Stimulated activated naive CD8-positive, alpha-beta T cell treated with anti-CD3 and anti-CD28 coated beads, Interleukin-15, Interleukin-2, amounts not matched to agents 100 ng/mL and 50 ng/mL, for 24 hours (primary cell): ENCODE results near the gene LAMC1.

ENCODE experiments used
- H3K27ac Mint-ChIP-seq: one replicate; pipeline ENCODE4 v1.8.0; 2021; ENCODE audit warnings: mild to moderate bottlenecking, mixed read lengths
- H3K27me3 Mint-ChIP-seq: one replicate; pipeline ENCODE4 v1.8.0; 2021; ENCODE audit warnings: mixed read lengths
- H3K36me3 Mint-ChIP-seq: one replicate; pipeline ENCODE4 v1.8.0; 2021; ENCODE audit warnings: low read depth, mixed read lengths
- H3K4me1 Mint-ChIP-seq: one replicate; pipeline ENCODE4 v1.8.0; 2021; ENCODE audit warnings: low read depth, mixed read lengths
- H3K4me3 Mint-ChIP-seq: one replicate; pipeline ENCODE4 v1.8.0; 2021; ENCODE audit warnings: mild to moderate bottlenecking, mixed read lengths
- H3K9me3 Mint-ChIP-seq: one replicate; pipeline ENCODE4 v1.8.0; 2021; ENCODE audit warnings: mixed read lengths

LAMC1 gene

DNA sequence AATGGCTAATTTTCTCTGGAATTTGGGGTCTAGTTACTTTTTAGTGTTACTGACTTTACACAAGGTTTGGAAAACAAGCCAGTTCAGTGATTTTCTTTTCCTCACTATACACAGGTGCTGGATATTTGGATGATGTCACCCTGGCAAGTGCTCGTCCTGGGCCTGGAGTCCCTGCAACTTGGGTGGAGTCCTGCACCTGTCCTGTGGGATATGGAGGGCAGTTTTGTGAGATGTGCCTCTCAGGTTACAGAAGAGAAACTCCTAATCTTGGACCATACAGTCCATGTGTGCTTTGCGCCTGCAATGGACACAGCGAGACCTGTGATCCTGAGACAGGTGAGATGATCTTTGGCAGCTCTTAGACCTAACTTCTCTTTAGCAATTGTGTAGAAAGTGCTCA, 98.4 kb downstream of the LAMC1 start:
- H3K9me3 Mint-ChIP-seq: no peaks in the 10 kb centered on the region
- no peak overlapping the region for H3K4me3 Mint-ChIP-seq
- no peaks in the 10 kb centered on the region for H3K4me1 Mint-ChIP-seq
- H3K27ac Mint-ChIP-seq: no peak overlapping the region
- H3K36me3 Mint-ChIP-seq: no peaks in the 10 kb centered on the region
- H3K27me3 Mint-ChIP-seq: no peaks in the 10 kb centered on the region

DNA sequence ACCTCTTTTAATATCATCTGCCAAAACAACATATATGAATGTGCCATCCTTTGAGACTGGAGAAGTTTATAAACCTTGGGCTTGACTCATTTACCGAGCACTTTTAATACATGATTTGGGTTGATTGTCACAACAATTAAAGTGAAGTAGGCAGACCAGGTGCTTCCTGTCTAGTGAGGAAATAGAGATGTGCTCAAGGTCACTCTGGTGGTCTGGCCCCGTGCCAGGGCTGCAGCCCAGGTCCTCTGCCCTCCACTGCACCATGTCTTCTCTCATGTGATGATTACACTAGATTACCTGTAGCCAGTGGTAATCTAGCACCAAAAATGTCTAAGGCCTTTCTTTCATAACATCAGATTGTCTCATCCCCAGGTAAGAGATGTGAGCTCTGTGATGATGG, 101.0 kb downstream of the LAMC1 start:
- Mint-ChIP-seq H3K27me3 (no peaks in the 10 kb centered on the region), H3K9me3 (no peaks in the 10 kb centered on the region), H3K27ac (no peak overlapping the region), H3K36me3 (no peaks in the 10 kb centered on the region), H3K4me1 (no peaks in the 10 kb centered on the region), H3K4me3 (no peak overlapping the region)

DNA sequence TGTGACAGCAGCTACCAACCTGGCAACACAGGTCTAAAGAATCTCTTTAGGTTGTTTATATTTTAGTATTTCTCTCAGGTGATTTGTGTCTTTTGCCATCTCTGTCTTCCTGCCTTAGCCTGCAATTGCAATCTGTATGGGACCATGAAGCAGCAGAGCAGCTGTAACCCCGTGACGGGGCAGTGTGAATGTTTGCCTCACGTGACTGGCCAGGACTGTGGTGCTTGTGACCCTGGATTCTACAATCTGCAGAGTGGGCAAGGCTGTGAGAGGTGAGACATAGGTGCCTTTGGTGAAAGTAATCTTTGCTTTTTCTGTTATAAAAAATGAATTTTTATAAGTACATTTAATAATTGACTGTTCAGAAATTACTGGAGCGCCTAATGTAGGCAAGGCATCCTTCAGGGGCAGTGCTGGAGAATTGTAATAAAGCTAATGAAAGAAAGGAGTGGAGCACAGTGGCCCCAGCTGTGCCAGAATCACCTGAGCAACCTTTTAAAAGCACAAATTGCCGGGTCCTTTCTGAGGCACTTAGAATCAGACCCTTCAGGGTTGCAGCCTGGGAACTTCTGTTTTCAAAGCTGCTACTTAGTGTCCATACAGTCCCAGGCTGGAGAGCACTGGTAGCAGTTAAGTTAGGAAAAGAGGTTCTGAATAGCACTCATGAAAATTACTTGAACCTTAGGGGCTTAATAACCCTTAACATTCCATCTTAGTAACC, 102.2 kb downstream of the LAMC1 start:
- no peaks in the 10 kb centered on the region for H3K9me3 Mint-ChIP-seq
- no peaks in the 10 kb centered on the region for H3K36me3 Mint-ChIP-seq
- no peaks in the 10 kb centered on the region for H3K4me1 Mint-ChIP-seq
- H3K4me3 Mint-ChIP-seq: no peak overlapping the region
- no peaks in the 10 kb centered on the region for H3K27me3 Mint-ChIP-seq
- H3K27ac Mint-ChIP-seq: no peak overlapping the region

DNA sequence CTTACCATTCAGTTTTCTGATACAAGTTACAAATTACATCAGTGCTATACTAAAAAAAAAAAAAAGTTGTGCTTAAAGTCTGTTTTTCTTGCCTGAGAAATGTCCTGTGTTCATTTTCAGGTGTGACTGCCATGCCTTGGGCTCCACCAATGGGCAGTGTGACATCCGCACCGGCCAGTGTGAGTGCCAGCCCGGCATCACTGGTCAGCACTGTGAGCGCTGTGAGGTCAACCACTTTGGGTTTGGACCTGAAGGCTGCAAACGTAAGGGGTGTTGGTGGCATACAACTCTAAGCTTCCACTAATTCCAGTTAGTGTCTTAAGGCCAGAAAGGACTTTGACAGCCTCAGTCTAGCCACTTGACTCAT, 102.8 kb downstream of the LAMC1 start:
- no peaks in the 10 kb centered on the region for H3K9me3 Mint-ChIP-seq
- H3K27me3 Mint-ChIP-seq: no peaks in the 10 kb centered on the region
- H3K27ac Mint-ChIP-seq: no peak overlapping the region
- no peaks in the 10 kb centered on the region for H3K36me3 Mint-ChIP-seq
- no peak overlapping the region for H3K4me3 Mint-ChIP-seq
- no peaks in the 10 kb centered on the region for H3K4me1 Mint-ChIP-seq

DNA sequence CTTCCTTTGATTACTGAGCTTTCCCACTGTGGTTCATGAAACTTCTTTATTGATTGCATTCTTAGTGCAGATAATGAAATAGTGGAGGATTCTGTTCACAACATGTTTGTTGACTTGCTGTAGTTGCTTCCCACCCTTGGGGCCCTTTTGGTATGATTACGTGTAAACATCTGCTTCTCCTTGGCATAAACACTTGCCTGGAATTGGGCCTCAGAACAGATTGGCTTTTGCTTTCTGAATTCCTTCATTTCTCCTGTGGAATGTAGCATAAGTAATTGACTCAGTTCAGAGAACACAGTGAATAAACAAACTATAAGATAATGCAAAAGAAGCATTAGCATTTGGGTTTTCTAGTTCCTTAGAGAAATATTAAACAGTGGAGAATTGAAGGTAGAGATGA, 103.3 kb downstream of the LAMC1 start:
- no peaks in the 10 kb centered on the region for H3K27me3 Mint-ChIP-seq
- no peaks in the 10 kb centered on the region for H3K4me1 Mint-ChIP-seq
- H3K9me3 Mint-ChIP-seq: no peaks in the 10 kb centered on the region
- no peaks in the 10 kb centered on the region for H3K36me3 Mint-ChIP-seq
- no peak overlapping the region for H3K27ac Mint-ChIP-seq
- no peak overlapping the region for H3K4me3 Mint-ChIP-seq

DNA sequence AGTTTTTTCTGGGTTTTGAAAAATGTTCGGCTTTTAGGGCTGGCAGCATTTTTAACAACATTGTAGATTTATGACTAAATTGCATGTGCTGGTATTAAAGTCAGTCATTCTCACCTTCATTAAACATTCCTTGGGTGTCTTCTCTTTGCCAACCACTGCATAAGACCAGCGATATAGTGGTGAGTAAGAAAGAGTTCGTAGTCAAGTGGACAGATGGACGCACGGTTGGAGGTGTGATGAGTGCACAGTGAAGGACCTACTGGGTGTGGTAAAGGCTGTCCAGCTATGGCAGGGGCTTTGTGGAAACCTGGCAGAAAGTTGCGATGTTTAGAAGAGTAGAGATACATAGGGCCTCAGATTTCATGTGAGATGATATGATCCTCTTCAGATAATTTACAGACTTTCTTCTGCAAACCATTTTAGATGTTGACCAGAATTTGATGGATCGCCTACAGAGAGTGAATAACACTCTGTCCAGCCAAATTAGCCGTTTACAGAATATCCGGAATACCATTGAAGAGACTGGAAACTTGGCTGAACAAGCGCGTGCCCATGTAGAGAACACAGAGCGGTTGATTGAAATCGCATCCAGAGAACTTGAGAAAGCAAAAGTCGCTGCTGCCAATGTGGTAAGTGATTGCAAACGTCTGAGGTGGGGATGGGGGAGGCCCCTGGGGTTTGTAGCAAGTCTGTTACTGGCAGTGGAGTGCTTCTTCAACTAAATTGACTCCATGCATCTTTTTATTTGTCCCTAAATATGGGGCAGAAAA, 106.9 kb downstream of the LAMC1 start:
- H3K4me1 Mint-ChIP-seq: no peaks in the 10 kb centered on the region
- no peak overlapping the region for H3K27ac Mint-ChIP-seq
- no peak overlapping the region for H3K4me3 Mint-ChIP-seq
- no peaks in the 10 kb centered on the region for H3K36me3 Mint-ChIP-seq
- H3K9me3 Mint-ChIP-seq: no peaks in the 10 kb centered on the region
- H3K27me3 Mint-ChIP-seq: no peaks in the 10 kb centered on the region

DNA sequence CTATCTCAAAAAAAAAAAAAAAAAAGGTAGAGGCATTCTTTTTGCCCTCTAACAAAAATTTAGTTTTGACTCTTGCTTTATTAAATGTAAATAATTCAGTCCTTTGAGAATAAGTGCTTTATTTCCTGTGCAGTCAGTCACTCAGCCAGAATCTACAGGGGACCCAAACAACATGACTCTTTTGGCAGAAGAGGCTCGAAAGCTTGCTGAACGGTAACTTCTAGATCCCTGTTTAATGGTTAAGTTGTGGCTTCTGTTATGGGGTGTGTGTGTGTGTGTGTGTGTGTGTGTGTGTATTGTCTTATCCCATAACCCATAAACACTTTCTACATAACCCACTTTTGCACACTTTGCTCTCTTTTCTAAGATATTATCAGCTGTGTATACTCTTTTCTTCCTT, 107.9 kb downstream of the LAMC1 start:
- H3K9me3 Mint-ChIP-seq: no peaks in the 10 kb centered on the region
- no peak overlapping the region for H3K27ac Mint-ChIP-seq
- H3K36me3 Mint-ChIP-seq: no peaks in the 10 kb centered on the region
- H3K4me3 Mint-ChIP-seq: no peak overlapping the region
- H3K27me3 Mint-ChIP-seq: no peaks in the 10 kb centered on the region
- no peaks in the 10 kb centered on the region for H3K4me1 Mint-ChIP-seq

DNA sequence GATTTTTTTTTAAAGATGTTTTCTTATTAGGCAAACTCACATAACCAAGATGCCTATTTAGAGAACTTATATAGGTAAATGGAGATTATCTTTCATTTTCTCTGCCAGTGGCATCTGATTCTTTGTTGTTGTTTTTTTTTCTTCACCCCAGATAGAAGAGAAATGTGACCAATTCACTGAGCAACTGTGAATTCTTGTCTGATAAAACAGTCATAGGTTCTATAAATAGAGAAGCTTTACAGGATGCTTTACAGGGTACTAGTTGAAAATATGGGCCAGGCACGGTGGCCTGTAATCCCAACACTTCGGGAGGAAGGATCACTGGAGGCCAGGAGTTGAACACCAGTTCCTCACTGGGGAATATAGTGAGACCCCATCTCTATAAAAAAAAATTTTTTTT, 112.1 kb downstream of the LAMC1 start:
- H3K27me3 Mint-ChIP-seq: no peaks in the 10 kb centered on the region
- no peaks in the 10 kb centered on the region for H3K9me3 Mint-ChIP-seq
- no peaks in the 10 kb centered on the region for H3K36me3 Mint-ChIP-seq
- no peak overlapping the region for H3K4me3 Mint-ChIP-seq
- H3K27ac Mint-ChIP-seq: no peak overlapping the region
- no peaks in the 10 kb centered on the region for H3K4me1 Mint-ChIP-seq

DNA sequence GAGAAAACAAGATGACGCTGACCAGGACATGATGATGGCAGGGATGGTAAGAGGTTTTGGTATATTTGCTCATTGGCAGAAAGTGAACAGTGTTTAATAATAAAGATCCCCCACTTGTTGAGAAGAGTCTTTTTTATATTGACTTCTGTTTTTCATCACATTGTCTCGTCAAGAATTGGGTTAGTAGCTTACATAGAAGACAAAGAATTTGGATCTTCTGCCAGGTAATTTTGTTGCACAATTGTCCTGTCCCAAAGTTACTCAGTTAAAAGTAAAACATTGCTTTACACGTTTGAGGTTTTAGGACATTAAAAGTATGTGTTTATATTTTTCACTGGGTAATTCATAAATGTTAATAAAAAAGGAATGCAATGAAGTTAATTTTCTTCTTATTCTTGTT, 114.6 kb downstream of the LAMC1 start:
- no peaks in the 10 kb centered on the region for H3K9me3 Mint-ChIP-seq
- H3K27me3 Mint-ChIP-seq: no peaks in the 10 kb centered on the region
- H3K4me1 Mint-ChIP-seq: no peaks in the 10 kb centered on the region
- H3K4me3 Mint-ChIP-seq: no peak overlapping the region
- no peaks in the 10 kb centered on the region for H3K36me3 Mint-ChIP-seq
- H3K27ac Mint-ChIP-seq: no peak overlapping the region

DNA sequence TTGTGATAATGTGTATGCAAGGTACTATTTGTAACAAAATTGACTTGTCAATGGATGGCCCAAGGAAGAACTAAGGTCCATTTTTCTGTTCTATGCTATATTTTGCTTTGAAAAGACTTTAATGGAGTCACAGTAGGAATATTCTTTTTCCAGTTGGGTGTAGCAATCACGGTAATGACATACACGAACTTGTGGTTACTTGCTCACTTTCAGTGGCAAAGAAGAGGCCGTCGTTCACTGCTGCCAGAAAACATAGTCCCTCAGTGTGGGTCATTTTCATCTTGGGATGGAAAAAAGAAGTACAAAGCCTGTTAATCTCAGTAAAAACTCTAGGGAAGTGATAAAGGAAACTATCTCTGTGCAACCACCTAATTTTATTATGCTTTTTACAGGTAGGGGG, 115.1 kb downstream of the LAMC1 start:
- no peaks in the 10 kb centered on the region for H3K36me3 Mint-ChIP-seq
- no peaks in the 10 kb centered on the region for H3K4me1 Mint-ChIP-seq
- no peaks in the 10 kb centered on the region for H3K9me3 Mint-ChIP-seq
- H3K4me3 Mint-ChIP-seq: no peak overlapping the region
- H3K27me3 Mint-ChIP-seq: no peaks in the 10 kb centered on the region
- no peak overlapping the region for H3K27ac Mint-ChIP-seq

DNA sequence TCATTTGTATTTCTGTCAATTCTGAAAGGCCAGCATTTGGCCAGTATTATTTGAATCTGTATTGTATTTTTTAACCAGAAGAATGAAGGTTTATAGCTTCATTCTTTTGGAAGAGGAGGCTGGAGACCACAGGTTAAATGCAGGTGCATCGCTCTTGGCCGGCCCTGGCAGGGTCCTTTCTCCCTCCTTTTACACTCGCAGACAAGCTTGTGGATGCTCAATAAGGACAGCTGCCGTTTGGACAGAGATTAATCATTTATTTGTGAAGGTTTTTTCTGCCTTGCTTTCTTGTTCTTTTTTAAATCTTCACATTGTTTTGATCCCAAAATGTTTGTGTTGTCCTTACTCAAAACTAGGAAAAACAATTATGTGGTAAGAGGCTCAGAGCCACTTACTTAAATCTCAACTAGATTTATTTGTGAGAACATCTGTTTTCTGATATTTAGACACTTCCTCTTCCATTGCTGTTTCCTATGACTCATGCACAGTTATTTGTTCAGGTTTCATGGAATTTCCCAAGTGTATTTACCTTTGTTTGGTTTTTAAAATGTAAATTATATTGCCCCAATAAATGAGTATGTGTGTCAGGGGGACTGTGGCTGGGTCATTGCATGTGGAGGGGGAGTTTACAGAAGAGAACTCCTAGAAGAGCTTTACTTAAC, 116.2 kb downstream of the LAMC1 start:
- H3K27me3 Mint-ChIP-seq: peaks cover under 1% of the 10 kb centered on the region
- no peaks in the 10 kb centered on the region for H3K9me3 Mint-ChIP-seq
- H3K27ac Mint-ChIP-seq: no peak overlapping the region
- H3K4me3 Mint-ChIP-seq: no peak overlapping the region
- H3K36me3 Mint-ChIP-seq: no peaks in the 10 kb centered on the region
- no peaks in the 10 kb centered on the region for H3K4me1 Mint-ChIP-seq

DNA sequence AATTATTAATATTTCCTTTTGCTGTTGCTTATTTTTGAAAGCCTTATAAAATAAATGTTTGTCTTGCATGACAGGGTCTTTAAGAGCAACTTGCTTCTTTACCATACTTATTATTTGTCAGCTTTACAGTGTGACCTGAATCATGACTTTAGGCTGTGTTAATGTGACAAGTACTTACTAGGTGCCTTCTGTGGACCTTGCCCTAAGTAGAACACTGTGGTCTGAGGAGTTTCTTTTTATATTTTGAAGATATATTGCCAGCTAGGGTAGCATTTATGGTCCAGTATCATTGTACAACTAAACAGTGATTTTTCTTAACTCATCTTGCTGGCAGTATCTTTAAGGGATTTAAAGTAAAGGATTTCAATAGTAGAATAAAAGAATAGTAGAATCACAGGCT, 117.4 kb downstream of the LAMC1 start:
- Mint-ChIP-seq H3K27me3 (peaks cover 4% of the 10 kb centered on the region), H3K4me1 (no peaks in the 10 kb centered on the region), H3K4me3 (no peak overlapping the region), H3K27ac (no peak overlapping the region), H3K36me3 (no peaks in the 10 kb centered on the region), H3K9me3 (no peaks in the 10 kb centered on the region)

DNA sequence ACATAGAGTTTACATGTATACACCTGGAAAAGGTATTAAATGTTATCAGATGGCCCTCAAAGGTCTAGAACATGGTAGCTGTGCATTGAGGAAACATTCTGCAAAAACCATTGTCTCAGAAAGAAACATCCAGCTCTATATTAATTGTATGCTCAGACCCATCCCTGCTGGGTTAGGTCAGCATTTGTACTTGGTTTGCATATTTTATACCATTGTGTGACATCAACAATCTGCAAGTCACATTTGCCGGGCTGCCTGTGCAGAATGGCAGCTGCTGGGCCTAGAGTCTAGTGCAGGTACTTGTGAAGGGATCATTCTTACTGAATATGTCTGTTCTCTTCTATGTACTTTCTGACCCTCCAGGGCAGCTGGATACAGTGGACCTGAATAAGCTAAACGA, 119.0 kb downstream of the LAMC1 start:
- peaks cover 4% of the 10 kb centered on the region for H3K27me3 Mint-ChIP-seq
- H3K36me3 Mint-ChIP-seq: no peaks in the 10 kb centered on the region
- H3K4me3 Mint-ChIP-seq: no peak overlapping the region
- no peak overlapping the region for H3K27ac Mint-ChIP-seq
- H3K9me3 Mint-ChIP-seq: no peaks in the 10 kb centered on the region
- H3K4me1 Mint-ChIP-seq: no peaks in the 10 kb centered on the region

DNA sequence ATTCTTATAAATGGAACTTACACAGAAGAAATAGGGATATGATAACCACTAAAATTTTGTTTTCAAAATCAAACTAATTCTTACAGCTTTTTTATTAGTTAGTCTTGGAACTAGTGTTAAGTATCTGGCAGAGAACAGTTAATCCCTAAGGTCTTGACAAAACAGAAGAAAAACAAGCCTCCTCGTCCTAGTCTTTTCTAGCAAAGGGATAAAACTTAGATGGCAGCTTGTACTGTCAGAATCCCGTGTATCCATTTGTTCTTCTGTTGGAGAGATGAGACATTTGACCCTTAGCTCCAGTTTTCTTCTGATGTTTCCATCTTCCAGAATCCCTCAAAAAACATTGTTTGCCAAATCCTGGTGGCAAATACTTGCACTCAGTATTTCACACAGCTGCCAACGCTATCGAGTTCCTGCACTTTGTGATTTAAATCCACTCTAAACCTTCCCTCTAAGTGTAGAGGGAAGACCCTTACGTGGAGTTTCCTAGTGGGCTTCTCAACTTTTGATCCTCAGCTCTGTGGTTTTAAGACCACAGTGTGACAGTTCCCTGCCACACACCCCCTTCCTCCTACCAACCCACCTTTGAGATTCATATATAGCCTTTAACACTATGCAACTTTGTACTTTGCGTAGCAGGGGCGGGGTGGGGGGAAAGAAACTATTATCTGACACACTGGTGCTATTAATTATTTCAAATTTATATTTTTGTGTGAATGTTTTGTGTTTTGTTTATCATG, 120.5 kb downstream of the LAMC1 start:
- Mint-ChIP-seq H3K27me3 (peaks cover 4% of the 10 kb centered on the region), H3K27ac (no peak overlapping the region), H3K4me1 (no peaks in the 10 kb centered on the region), H3K4me3 (no peak overlapping the region), H3K36me3 (no peaks in the 10 kb centered on the region), H3K9me3 (no peaks in the 10 kb centered on the region)

DNA sequence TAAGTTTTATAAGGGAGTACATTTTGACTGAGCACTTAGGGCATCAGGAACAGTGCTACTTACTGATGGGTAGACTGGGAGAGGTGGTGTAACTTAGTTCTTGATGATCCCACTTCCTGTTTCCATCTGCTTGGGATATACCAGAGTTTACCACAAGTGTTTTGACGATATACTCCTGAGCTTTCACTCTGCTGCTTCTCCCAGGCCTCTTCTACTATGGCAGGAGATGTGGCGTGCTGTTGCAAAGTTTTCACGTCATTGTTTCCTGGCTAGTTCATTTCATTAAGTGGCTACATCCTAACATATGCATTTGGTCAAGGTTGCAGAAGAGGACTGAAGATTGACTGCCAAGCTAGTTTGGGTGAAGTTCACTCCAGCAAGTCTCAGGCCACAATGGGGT, 121.5 kb downstream of the LAMC1 start:
- H3K27ac Mint-ChIP-seq: no peak overlapping the region
- H3K4me1 Mint-ChIP-seq: no peaks in the 10 kb centered on the region
- H3K27me3 Mint-ChIP-seq: peaks cover 4% of the 10 kb centered on the region
- H3K36me3 Mint-ChIP-seq: no peaks in the 10 kb centered on the region
- H3K4me3 Mint-ChIP-seq: no peak overlapping the region
- no peaks in the 10 kb centered on the region for H3K9me3 Mint-ChIP-seq
